Measurements from ENCODE around the gene SMAD7. TPM values are rescaled to one million over a fixed set of nuclear protein-coding genes. Genes with fewer than 3 reads are reported as not detected.
A peak's percentile ranks its signal among the peaks of the same experiment; 100 is the strongest.

Gene SMAD7
- total RNA-seq, 1 experiment from 2014 or later, result 5.8 TPM

DNA sequence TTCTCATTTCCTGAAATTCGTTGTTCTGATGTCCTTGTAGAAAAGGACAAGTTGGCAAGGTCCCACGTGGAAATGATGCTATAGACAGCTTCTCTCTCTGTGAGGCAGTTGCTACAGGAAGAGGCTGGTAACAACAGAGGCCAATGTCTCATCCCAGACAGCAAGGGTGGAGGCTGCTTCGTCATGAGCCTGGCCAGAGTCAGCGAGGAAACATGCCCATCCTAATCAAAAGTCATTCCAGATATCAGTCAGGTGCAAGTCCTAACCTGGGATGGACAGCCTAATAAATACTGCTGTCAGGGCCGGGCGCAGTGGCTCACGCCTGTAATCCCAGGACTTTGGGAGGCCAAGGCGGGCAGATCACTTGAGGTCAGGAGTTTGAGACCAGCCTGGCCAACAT, 6.4 kb upstream of the SMAD7 start:
- Histone ChIP-seq H3K9me3 (ENCODE audit: insufficient read depth, low read depth) (no peaks in the 10 kb centered on the region), H3K79me2 (ENCODE audit: low read depth) (no peaks in the 10 kb centered on the region; the same call in 1 of the 2 replicates), H3K27me3 (ENCODE audit: insufficient read depth, low read depth) (no peaks in the 10 kb centered on the region), H2AFZ (no peak overlapping the region), H3F3A (ENCODE audit: insufficient read depth, low read depth) (peaks cover 37% of the 10 kb centered on the region), H3K4me1 (replicated peaks; ENCODE audit: insufficient read depth) (peaks cover 59% of the 10 kb centered on the region), H3K9me2 (ENCODE audit: insufficient read depth) (no peaks in the 10 kb centered on the region), H4K20me1 (ENCODE audit: insufficient read depth) (no peaks in the 10 kb centered on the region), H3K36me3 (ENCODE audit: low read depth) (no peaks in the 10 kb centered on the region), H3K4me2 (no peak overlapping the region), H3K27ac (no peak overlapping the region), H3K4me3 (no peak overlapping the region)
- CTCF ChIA-PET, result interaction anchor here (0.6 kb wide), 1 partner anchor 16 kb away, joined by 5 read pairs; no protein-coding TSS in a partner anchor
- no peak for DNase-seq
- intact Hi-C loops (cut with micrococcal nuclease; ENCODE audit: unreplicated experiment), result no loop called here
- TF ChIP-seq, protein P1, sequence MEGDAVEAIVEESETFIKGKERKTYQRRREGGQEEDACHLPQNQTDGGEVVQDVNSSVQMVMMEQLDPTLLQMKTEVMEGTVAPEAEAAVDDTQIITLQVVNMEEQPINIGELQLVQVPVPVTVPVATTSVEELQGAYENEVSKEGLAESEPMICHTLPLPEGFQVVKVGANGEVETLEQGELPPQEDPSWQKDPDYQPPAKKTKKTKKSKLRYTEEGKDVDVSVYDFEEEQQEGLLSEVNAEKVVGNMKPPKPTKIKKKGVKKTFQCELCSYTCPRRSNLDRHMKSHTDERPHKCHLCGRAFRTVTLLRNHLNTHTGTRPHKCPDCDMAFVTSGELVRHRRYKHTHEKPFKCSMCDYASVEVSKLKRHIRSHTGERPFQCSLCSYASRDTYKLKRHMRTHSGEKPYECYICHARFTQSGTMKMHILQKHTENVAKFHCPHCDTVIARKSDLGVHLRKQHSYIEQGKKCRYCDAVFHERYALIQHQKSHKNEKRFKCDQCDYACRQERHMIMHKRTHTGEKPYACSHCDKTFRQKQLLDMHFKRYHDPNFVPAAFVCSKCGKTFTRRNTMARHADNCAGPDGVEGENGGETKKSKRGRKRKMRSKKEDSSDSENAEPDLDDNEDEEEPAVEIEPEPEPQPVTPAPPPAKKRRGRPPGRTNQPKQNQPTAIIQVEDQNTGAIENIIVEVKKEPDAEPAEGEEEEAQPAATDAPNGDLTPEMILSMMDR (conservative IDR thresholded peaks at IDR 0.05), result no peak
- no peak for TF ChIP-seq EZH2 (IDR thresholded peaks at IDR 0.05; ENCODE audit: low read depth)
- POLR2A ChIA-PET (ENCODE audit: unreplicated experiment), result no interaction called here
- no TSS peak for BruUV-seq (replicated peaks)

DNA sequence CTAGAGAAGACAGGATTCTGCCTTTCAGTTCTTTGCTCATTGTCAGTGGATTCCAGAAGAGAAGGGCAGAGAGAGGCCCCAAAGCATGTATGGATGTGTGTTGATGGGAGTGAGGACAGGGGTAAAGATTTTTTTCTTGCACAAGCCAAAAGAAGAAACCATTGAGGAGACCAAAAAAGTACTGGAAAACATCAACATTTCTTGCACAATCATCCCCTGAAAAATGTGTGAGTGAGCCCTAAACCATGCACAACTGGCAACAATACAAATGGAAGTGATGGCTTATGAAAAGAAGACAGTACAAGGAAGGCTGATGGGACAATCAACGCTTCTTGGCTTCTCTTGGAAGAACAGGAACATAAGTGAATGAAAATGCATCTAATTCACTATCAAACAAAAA, 5.6 kb upstream of the SMAD7 start:
- Histone ChIP-seq H3F3A (ENCODE audit: insufficient read depth, low read depth) (peaks cover 38% of the 10 kb centered on the region), H2AFZ (peak overlapping the region; percentile 57), H3K9me2 (ENCODE audit: insufficient read depth) (no peaks in the 10 kb centered on the region), H3K4me2 (peak overlapping the region; percentile 58), H3K4me3 (no peak overlapping the region), H3K27ac (peak overlapping the region; percentile 75), H4K20me1 (ENCODE audit: insufficient read depth) (no peaks in the 10 kb centered on the region), H3K36me3 (ENCODE audit: low read depth) (no peaks in the 10 kb centered on the region), H3K9me3 (ENCODE audit: insufficient read depth, low read depth) (no peaks in the 10 kb centered on the region), H3K4me1 (replicated peaks; ENCODE audit: insufficient read depth) (peaks cover 56% of the 10 kb centered on the region), H3K79me2 (ENCODE audit: low read depth) (peaks cover 3% of the 10 kb centered on the region; the same call in 1 of the 2 replicates), H3K27me3 (ENCODE audit: insufficient read depth, low read depth) (no peaks in the 10 kb centered on the region)
- CTCF ChIA-PET, result interaction anchor here (0.6 to 1.0 kb wide), 2 partner anchors 17 to 40 kb away, joined by 3 to 5 read pairs; no protein-coding TSS in a partner anchor
- TF ChIP-seq, protein P1 (conservative IDR thresholded peaks at IDR 0.05), result no peak
- TF ChIP-seq EZH2 (IDR thresholded peaks at IDR 0.05; ENCODE audit: low read depth), result no peak
- no TSS peak for BruUV-seq (replicated peaks)
- POLR2A ChIA-PET (ENCODE audit: unreplicated experiment), result no interaction called here
- intact Hi-C loops (cut with micrococcal nuclease; ENCODE audit: unreplicated experiment), result no loop called here
- DNase-seq, result peak in 1 of 2 experiments; percentile 60

DNA sequence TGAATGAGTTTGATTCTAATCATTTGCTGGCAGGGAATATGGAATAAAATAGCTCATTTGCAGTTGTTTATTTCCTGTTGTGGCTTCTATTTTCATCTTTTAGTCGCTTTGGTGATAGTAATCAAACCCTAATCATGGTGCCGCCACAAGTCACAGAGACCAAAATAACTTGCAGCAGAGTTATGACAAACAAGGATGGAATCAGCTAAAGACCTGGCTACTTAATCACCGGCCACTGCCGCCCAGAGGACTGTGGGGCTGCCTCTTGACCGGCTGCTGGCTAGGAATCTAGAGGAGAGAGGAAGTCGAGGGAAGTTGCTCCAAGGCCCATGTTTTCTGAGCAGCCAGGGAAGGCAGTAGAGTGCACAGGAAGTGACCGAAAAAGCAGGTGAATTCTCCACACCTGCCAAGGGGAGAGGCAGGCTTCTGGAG, 5.1 kb upstream of the SMAD7 start:
- no TSS peak for BruUV-seq (replicated peaks)
- Histone ChIP-seq H3K4me1 (replicated peaks; ENCODE audit: insufficient read depth) (peaks cover 51% of the 10 kb centered on the region), H3K36me3 (ENCODE audit: low read depth) (no peaks in the 10 kb centered on the region), H3K27ac (peak overlapping the region; percentile 75), H3F3A (ENCODE audit: insufficient read depth, low read depth) (peaks cover 38% of the 10 kb centered on the region), H3K9me2 (ENCODE audit: insufficient read depth) (no peaks in the 10 kb centered on the region), H3K9me3 (ENCODE audit: insufficient read depth, low read depth) (no peaks in the 10 kb centered on the region), H3K4me3 (no peak overlapping the region), H2AFZ (peak overlapping the region; percentile 57), H3K79me2 (ENCODE audit: low read depth) (peaks cover 8% of the 10 kb centered on the region), H3K4me2 (peak overlapping the region; percentile 58), H4K20me1 (ENCODE audit: insufficient read depth) (no peaks in the 10 kb centered on the region), H3K27me3 (ENCODE audit: insufficient read depth, low read depth) (no peaks in the 10 kb centered on the region)
- ChIA-PET CTCF (interaction anchor here (1.0 kb wide), 1 partner anchor 41 kb away, joined by 3 read pairs; no protein-coding TSS in a partner anchor), POLR2A (ENCODE audit: unreplicated experiment) (interaction anchor here (0.6 to 0.8 kb wide), 3 partner anchors 35 to 65 kb away, joined by 3 to 7 read pairs (median 5); no protein-coding TSS in a partner anchor)
- peak; percentile 65 to 92 for DNase-seq
- intact Hi-C loops (cut with micrococcal nuclease; ENCODE audit: unreplicated experiment), result no loop called here
- no peak for TF ChIP-seq EZH2 (IDR thresholded peaks at IDR 0.05; ENCODE audit: low read depth)
- TF ChIP-seq, protein P1 (conservative IDR thresholded peaks at IDR 0.05), result no peak
